ENCODE measurements around the gene OAT.

Gene OAT

DNA sequence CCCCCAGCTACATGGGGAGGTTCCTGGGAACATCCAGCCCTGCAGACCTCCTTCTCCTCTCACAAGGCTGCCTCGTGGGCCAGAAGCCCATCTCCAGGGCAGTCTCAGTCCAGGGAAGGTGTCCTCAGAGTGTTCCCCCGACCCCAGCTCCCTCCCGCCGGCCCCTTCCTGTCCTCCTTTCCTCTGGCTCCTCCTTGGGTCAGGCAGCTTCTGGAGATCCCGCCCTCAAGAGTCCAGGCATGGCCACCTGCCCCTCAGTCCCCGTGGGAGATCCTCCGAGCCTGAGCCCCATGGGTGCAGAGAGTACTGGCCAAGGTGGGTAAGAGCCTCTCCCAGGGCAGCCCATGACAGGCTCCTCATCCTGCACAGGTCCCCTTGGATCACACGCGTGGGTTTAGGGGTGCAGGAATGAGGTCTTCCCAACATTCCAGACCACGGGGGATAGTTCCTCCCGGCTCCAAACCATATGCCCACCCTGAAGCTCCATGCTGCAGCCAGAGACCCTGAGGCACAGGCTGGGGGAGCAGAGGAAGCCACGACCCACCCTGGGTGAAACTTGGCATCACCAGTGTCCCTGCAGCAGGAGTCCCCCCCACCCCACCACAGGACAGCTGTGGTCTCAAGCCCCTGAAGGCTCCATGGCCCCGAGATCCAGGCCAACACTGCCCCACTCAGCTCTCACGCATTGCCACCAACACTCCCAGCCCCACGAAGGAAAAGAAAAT lies 65.5 kb downstream of the OAT start:
- DNase-seq (ENCODE audit: low read depth), result no peak

DNA sequence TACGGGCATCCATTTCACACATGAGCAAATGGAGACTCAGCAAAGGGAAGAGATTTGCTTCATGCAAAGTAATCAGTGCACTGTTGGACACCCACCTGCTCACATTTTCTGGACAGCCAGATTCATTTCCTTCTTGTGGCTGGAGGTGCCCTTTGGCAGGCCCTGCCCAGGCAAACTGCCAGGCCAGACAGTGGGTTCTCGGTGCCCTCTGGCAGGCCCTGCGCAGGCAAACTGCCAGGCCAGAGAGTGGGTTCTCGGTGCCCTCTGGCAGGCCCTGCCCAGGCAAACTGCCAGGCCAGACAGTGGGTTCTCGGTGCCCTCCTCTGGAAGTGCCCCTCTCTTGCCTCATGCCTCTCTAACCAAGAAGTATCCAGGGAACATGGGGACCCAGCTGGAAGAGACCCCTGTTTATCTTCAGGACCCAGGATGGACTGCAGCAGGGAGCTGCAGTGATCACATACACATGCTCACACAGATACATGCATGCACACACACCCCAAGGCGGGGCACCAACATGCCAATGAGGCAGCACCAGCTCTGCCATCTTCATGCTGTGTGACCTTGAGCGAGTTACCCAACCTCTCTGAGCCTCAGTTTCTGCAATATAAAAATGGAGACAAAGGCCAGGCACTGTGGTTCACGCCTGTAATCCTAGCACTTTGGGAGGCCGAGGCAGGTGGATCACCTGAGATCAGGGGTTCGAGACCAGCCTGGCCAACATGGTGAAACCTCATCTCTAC lies 67.1 kb downstream of the OAT start:
- DNase-seq (ENCODE audit: low read depth), result no peak

DNA sequence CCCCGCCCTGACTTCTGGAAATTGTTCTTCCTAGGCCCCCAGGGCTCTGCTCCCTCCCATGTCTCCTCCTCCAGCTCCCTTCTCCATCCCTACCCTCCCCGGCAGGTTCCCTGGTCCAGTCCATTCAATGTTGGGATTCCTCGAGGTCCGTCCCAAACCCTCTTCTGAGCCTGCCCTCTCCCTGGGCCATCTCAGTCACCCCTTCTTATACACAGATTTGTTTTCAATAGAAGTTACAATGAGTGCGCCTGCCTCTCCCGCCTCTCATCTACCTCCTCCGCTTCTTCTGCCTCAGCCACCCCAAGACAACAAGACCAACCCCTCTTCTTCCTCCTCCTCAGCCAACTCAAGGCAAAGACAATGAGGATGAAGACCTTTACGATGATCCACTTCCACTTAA lies 67.9 kb downstream of the OAT start:
- no peak for DNase-seq (ENCODE audit: low read depth)

DNA sequence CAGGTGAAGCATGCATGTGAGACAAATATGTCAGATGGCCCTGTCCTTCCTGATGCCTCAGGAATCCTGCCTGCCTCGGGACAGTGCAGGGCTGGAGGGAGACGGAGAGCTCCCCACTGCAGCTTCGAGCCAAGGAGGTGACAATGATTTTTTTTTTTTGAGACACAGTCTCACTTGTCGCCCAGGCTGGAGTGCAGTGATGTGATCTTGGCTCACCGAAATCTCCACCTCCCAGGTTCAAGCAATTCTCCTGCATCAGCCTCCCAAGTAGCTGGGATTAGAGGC lies 68.8 kb downstream of the OAT start:
- DNase-seq (ENCODE audit: low read depth), result no peak

DNA sequence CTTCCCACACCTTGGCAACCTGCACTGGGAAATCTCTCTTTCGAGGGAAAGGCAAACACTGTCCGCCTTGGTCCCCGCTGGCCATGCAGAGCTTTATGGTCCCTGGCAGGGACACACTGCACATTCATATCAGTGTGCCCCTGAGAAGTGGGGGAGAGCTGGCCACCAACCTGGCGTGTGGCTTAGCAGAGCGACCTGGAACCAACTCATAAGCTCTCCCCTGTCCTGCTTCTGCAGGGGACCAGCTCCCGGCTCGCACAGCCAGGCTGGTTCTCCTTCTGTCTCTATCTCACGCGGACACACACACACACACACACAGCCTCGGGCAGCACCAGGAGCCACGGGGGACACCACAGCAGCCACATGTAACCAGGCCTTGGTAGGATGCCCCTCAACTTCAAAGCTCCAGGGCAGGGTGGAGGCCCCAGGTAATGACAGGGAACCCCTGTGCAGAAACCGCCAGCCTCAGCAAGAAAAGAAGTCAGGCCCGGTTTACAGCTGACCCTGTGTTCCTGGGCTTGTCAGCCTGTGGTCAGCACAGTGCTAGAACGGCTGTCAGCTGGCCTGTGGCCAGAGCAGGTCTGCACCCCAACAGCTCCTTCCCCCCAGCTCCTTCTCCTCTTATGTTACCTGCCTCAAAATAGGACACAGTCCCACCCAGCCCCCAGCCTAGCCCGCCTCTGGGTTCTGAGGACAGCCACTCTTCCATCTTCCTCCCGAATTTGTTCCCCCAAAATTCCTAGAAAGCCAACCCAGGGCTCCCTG lies 69.3 kb downstream of the OAT start:
- no peak for DNase-seq (ENCODE audit: low read depth)

DNA sequence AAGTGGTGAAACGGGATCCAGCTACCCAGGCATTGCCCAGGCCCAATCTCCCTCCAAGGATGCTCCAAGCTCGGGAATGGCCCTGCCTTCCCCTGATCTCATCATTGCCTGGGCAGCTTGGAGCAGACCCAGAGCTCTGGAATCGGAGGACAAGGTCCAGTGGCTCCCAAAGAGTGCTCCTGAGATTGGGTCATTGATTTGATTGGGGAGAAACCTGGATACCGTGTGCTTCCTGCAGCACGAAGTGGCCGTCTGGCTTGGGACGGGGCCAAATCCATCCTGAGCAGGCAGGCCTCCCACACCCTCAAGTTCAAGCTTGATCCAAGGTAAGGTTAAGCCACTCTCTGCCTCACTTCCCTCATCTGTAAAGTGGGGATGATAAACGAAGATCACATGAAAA lies 69.9 kb downstream of the OAT start:
- no peak for DNase-seq (ENCODE audit: low read depth)

DNA sequence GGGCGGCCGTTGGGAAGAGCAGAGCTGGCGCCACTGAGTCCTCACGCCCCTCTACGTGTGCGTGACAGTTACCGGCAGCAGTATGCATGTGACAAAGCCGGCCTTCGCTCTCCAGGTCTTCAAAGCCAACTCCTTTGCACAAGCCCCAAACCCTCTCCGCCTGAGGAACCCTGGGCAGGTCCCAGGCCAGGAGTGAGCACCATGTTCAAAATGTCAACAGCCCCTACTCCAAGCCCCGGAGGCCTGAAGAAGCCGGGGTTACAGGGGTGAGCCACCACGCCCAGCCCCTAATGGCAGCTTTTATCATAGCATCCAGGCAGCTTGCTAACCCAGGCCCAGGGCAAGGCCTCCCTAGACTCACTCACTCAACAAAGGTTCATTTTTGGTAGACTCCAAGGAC lies 70.8 kb downstream of the OAT start:
- no peak for DNase-seq (ENCODE audit: low read depth)
